NCI-H748 (cell line): ENCODE measurements around the gene PSMG4.

Experiments used
- DNase-seq: peaks from one replicate; lab custom pipeline; 2025; ENCODE audit not compliant: unreplicated experiment; lab: John Stamatoyannopoulos, UW

Gene PSMG4

GRCh38 chr6:3273707-3274521 is 15.2 kb downstream of the PSMG4 start:
- DNase-seq: no peak

GRCh38 chr6:3276174-3277167 is 17.7 kb downstream of the PSMG4 start:
- no peak for DNase-seq

- no peak for DNase-seq
Measured at GRCh38 chr6:3277251-3277650, 18.5 kb downstream of the PSMG4 start.

GRCh38 chr6:3277851-3278416 is 19.2 kb downstream of the PSMG4 start:
- DNase-seq: no peak

- DNase-seq: no peak
Measured at GRCh38 chr6:3278691-3279090, 19.9 kb downstream of the PSMG4 start.

- DNase-seq: no peak
Measured at GRCh38 chr6:3280091-3280490, 21.3 kb downstream of the PSMG4 start.

GRCh38 chr6:3280866-3281465 is 22.2 kb downstream of the PSMG4 start:
- DNase-seq: no peak

GRCh38 chr6:3281631-3282475 is 23.1 kb downstream of the PSMG4 start:
- DNase-seq: no peak

- DNase-seq: no peak
Measured at GRCh38 chr6:3282476-3283236, 23.9 kb downstream of the PSMG4 start.

GRCh38 chr6:3283241-3283640 is 24.5 kb downstream of the PSMG4 start:
- no peak for DNase-seq

- no peak for DNase-seq
Measured at GRCh38 chr6:3283641-3284435, 25.1 kb downstream of the PSMG4 start.

GRCh38 chr6:3284436-3284876 is 25.7 kb downstream of the PSMG4 start:
- DNase-seq: peak; percentile 25

- DNase-seq: no peak
Measured at GRCh38 chr6:3285049-3285639, 26.4 kb downstream of the PSMG4 start.

- DNase-seq: no peak
Measured at GRCh38 chr6:3285732-3286131, 27.0 kb downstream of the PSMG4 start.

- DNase-seq: no peak
Measured at GRCh38 chr6:3286641-3287171, 28.0 kb downstream of the PSMG4 start.

- DNase-seq: no peak
Measured at GRCh38 chr6:3287308-3287707, 28.6 kb downstream of the PSMG4 start.

GRCh38 chr6:3287976-3288707 is 29.4 kb downstream of the PSMG4 start:
- no peak for DNase-seq
